ENCODE results near the gene PAH. TPM values are rescaled to one million over a fixed set of nuclear protein-coding genes. Genes with fewer than 3 reads are reported as not detected.

PAH gene
- not detected for total RNA-seq

DNA sequence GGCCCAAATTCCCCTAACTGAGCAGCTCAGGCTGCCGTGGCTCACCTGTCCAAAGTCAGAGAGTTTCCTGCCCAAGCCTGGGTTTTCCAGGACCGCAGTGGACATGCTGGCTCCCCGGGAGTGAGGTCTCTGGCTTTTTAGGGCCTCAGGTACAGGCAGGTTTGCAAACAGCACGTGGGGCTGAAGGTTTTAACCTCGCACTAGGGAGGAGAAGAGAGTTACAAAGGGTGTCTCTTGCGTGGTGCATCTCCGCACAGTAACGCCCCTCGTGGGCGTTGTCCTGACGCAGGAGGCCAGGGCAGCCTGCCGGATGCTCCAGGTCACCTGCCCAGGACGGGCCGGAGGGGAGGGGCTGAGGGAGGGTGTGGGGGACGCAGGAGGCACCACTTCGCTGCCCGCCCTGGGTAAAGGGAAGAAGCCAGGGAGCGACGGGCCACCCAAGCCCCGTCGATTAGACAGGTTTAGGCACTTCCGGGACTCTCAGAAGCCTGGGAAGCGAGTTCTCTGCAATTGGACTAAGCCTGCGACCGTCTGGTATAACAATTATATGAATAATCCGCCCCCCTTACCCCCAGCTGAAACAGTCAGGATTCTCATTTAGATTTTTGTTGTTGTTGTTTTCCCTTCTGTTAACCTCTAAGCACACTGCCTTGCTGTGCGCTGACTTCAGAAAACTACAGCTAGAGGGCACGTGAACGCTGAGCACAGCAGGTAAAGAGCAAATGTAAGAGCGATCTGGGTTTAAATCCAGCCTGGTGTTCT is at the start of gene PAH:
TSS of gene PAH (minus strand) at position 219 of the 762 bp plus-strand sequence. CDS start at position 105, 114 bp downstream.
- DNase-seq, result no peak

DNA sequence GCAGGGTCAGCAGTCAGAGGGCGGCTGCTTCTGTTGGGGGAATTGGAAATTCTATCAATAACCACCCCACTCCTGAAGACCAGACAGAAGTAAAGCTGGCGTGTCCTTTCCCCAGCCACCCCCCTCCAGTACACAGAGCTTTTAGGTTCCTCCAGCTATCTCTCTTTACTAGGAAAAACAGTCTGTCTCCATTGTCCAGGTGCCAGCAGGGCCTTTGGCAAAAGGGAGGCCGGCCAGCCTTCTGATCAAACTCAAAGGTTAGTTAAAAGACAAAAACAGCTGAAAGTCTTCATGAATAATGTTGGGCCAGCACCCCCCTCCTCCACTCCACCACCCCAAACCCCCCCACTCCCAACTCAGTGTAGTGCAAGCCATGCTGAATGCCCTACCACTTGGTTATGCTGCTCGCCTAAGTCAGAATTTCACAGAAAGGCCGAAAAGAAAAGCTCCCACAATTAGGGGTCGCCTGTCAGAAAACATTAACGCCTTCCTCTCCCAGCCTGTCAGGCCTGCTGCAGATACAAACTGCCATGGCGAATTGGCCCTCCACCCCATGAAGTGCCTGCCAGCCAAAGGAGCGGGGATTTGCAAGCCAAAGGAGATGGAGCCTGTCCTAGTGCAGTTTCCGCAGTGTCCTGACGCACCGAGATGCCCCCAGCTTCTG is 49.3 kb upstream of the PAH start:
- no peak for DNase-seq

- no peak for DNase-seq
These were observed 48.5 kb upstream of the PAH start for GRCh38 chr12:102965281-102966155.

- no peak for DNase-seq
These were observed 47.8 kb upstream of the PAH start for GRCh38 chr12:102964872-102965271.

DNA sequence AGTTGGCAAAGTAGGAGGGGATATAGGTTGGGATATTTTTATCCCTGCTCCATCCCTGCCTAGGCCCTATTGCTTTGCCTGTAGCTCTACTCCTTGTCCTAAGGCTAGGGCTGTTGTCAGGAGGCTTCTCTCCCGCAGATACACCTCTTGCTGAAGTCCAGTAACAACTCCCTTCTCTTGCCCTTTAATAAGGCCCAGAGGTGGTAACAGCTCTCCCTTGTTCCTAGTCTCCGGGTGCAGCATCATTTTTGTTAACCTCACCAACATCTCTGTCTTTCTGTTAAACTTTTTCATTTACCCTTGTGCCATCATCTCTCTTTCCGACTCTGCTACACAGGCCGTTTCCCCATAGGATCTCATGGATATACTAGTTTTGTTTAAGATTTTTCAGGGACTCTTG is 46.8 kb upstream of the PAH start:
- no peak for DNase-seq

DNA sequence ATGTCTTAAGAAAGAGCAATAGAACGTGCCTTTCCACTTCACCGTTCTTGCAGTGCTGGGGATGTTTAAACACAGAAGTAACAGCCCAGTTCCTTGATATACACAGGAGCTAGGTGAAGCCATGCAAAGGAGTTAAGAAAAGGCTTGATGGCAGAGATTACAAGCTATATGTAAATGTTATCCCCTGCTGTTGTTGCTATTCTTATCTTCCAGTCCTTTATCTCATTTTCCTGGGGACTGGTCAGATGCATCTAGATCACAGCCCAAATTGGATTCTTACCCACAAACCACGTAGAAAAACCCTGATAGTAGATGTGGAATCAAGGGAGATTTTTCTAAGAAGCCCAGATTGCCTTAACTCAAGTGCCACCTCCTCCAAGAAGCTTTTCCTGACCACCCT is 45.9 kb upstream of the PAH start:
- no peak for DNase-seq

DNA sequence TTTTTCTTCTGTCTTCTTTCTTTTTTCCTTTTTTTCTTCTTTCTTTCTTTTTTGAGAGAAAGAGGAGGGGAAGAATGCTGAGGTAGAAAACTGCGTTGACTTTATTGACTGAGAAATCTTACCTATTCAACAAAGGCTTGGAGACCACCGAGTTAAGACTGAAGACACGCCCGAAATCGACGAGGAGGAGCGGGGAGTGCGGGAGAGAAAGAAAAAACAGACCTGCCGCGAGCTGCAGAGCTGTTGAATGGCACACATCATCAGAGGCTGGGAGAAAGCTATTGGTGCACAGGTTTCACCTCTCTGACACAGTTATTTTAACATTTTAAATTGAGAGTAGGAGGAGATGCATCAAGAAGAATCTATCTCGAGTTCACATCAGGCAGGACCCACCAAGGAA is 45.5 kb upstream of the PAH start:
- DNase-seq, result no peak

- no peak for DNase-seq
These were observed 44.4 kb upstream of the PAH start for GRCh38 chr12:102961466-102961855.

DNA sequence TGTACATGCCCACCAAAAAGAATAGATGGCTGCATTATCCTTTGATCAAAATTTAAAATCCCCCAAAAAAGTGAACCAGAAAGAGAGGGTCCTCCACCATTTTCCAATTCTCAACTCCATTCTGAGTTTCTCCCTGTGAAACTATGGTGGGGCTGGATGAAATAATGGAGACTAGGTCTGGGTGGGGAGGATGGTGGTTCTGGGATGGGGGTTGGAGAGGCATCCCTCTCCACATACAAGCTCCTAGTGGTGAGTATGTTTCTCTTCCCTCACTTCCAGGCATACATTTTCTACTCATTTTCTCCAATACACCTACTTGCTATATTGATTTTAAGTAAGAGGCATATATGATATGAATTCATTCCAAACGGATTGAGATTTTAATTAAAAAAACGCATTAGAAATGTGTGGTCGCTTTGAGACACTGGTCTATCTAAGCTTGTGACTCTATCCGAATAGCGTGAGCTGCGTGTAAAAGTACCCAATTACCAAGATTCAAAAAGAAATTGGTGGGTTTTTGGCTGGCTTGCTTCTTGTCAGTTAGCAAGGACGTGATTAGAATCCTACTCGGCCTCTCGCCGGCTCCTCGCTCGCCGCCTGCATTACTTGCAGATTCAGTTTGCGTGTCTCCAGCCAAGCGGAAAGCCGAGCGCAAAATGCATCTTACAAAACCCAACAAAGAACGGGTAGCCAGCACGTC is 43.9 kb upstream of the PAH start:
- DNase-seq, result no peak

GRCh38 chr12:102959391-102959790 is 42.3 kb upstream of the PAH start:
- no peak for DNase-seq

GRCh38 chr12:102958830-102959176 is 41.8 kb upstream of the PAH start:
- DNase-seq, result no peak

DNA sequence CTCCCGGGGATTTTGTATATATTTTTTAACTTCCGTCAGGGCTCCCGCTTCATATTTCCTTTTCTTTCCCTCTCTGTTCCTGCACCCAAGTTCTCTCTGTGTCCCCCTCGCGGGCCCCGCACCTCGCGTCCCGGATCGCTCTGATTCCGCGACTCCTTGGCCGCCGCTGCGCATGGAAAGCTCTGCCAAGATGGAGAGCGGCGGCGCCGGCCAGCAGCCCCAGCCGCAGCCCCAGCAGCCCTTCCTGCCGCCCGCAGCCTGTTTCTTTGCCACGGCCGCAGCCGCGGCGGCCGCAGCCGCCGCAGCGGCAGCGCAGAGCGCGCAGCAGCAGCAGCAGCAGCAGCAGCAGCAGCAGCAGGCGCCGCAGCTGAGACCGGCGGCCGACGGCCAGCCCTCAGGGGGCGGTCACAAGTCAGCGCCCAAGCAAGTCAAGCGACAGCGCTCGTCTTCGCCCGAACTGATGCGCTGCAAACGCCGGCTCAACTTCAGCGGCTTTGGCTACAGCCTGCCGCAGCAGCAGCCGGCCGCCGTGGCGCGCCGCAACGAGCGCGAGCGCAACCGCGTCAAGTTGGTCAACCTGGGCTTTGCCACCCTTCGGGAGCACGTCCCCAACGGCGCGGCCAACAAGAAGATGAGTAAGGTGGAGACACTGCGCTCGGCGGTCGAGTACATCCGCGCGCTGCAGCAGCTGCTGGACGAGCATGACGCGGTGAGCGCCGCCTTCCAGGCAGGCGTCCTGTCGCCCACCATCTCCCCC is 41.2 kb upstream of the PAH start:
- DNase-seq, result no peak

GRCh38 chr12:102957339-102958050 is 40.5 kb upstream of the PAH start, which contains the start of gene ASCL1:
TSS of gene ASCL1 (plus strand) at chr12:102957674. CDS start at chr12:102958245, 571 bp downstream.
- DNase-seq, result no peak

DNA sequence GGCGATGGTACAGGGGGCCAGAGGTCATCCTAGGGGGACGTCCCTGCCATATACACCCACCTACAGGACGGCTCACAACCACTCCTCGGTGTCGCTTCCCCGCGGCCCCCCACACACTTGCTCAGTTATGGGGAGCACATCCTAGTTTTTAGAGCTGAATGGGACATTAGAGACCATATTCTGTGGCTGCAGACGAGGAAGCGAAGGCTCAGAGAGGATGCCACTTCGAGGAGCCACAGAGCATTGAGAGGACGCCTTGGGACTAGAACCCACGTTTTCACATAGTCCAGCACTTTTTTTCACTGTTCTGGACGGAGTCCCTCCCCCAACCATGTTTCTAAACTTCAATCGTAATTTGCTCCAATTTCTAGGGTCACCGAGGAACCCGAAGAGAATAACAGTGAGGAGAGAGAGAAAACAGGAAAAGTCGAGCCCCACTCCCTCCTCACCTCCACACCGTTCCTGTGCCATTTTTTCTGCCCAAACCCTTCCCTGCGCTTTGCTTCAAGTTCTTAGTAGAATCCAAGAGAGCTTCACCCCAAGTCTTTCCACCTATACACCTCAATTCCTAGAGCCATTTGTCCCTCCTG is 39.8 kb upstream of the PAH start:
- no peak for DNase-seq

GRCh38 chr12:102955926-102956737 is 39.1 kb upstream of the PAH start:
- no peak for DNase-seq

DNA sequence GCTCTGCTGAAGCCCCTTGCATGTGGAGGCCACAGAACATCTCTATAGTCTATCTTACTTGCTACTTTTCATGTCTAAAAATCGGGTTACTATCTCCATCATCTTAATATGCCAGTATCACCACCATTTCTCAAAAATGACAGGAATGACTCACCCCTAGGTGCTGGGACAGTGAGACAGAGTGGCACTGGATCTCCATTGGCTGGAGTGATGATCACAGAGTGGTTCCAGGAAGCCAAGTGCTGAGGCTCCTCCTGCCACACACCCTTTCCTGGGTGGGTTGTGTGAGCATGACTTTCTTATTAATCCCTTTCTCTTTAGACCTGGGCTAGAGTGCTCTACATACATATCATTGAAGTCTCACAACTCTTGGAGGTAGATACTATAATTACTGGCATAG is 37.1 kb upstream of the PAH start:
- no peak for DNase-seq

GRCh38 chr12:102953221-102953620 is 36.2 kb upstream of the PAH start:
- no peak for DNase-seq

DNA sequence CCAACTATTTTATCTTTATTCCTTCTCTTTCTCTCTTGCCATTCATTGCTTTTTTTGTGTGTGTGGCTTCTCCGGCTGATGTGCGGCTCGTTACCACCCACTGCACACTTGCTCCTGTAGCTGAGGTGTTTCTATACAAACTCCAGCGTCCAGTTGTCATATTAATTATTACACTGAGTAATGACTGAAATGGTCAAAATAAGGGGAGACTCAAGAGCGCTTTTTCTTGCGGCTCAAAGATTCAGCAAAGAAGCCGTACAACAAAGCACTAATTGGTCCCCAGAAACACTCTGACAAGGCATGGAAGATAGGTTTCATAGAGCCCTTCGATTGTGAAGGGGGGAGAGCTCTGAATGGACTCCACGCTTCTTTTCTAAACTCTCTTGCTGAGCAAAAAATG is 34.8 kb upstream of the PAH start:
- no peak for DNase-seq

GRCh38 chr12:102950950-102951619 is 34.0 kb upstream of the PAH start:
- no peak for DNase-seq

Data from effector CD4-positive, alpha-beta T cell (primary cell).